Activated effector memory CD4-positive, alpha-beta T cell treated with anti-CD3 and anti-CD28 coated beads, Interleukin-2, amount 50 U/mL, for 16 hours (primary cell): Measurements from ENCODE around the gene MAP3K6.
A peak's percentile ranks its signal among the peaks of the same experiment; 100 is the strongest.

ENCODE experiments used
- DNase-seq: peaks from one replicate; pipeline ENCODE4 v3.0.0-alpha.2; 2020

Gene MAP3K6

DNA sequence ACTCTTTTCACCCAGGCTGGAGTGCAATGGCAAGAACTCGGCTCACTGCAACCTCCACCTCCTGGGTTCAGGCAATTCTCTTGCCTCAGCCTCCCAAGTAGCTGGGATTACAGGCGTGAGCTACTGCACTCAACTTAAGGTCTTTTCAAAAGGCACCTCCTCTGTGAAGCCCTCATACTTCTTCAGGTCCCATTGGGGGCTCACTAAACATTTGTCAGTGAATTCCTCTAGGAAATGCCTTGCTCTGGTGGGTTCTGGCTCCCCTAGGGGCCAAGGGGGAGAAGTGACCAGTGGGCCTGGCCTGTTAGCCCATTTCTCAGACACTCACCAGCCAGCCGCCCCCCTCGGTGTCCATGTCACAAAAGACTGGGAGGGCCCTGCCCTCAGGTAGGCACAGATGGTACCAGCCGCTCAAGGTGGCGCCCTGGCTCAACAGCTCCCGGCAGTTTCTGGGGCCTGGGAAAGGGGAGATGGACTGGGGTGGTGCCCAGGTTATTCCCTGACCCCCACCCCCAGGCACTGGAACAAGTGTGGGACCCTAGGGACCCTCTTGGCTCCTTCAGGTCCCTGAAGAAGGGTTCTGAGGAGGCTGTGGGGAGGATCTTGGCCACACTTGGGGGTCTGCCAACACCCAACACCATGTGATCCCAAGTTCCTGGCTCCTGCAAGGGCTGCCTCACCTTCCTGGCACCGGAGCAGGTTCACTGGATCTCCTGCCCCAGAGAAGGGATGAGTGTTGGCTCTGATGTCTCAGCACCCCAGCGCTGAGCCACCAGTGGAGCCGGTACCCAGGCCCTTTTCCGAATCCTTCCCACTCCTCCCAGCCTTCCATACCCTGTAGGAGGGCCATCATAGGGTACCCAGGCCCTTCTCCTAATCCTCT is 6.3 kb upstream of the MAP3K6 start:
- DNase-seq, result no peak

GRCh38 chr1:27372022-27372807 is 5.5 kb upstream of the MAP3K6 start:
- no peak for DNase-seq

DNA sequence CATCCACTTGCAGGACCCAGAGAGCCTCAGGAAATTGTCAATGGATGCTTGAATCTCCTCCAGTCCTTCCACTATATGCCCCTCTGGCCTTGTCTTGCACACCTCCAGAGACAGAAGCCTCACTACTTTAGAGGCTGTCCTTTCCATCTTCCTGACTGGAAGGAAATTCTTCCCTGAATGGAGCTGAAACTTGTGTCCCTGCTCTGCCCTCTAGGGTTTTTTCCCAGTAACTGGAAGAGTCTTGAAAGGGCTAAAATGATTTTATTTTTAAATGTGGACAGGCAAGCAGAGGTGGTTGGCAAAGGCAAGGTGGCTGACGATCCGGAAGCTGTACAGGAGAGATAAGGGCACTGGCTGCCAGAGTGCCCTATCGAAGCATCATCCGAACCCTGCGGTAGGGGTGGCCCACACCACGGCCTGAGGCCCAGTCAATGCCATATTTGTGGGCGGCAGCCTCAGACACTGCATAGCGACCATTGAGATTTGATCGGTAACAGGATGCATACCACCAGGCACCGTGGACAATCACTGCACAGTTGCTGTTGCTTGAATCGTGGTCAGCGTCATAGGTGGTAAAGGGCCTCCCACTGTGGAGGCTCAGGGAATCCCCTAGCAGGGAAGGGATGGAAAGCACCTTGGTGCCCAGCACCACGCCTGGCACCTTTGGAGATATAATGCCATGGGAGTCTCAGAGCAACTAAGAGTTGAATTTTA is 2.3 kb upstream of the MAP3K6 start:
- DNase-seq, result no peak

DNA sequence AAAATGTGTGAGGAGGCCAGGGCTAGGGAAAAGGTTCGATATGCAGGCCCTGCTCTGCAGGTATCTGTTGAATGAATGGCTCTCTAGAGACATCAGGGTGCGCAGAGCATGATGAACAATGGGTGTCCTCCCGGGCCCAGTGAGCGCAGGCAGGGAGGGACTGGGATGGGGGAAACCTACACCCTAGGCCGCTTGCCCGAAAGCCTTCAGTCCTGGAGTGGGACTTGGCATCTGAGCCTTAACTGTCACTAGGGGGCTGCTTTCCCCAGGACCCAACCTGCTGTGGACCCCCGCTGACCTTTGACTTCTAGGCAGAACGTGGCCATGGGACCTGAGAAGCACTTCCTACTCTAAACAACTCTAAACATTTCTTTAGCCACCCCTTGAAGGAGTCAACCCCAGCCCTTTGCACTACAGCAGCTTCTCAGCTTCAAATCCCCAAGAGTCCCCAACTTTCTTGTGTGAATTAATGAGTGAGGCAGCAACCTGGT is 444 bp upstream of the MAP3K6 start:
- DNase-seq, result no peak

- peak; percentile 90 for DNase-seq
Measured at GRCh38 chr1:27366113-27366410, 699 bp downstream of the MAP3K6 start.

GRCh38 chr1:27365372-27366112 is 1.2 kb downstream of the MAP3K6 start:
- peak; percentile 91 for DNase-seq

GRCh38 chr1:27364696-27365371 is 1.9 kb downstream of the MAP3K6 start:
- no peak for DNase-seq

DNA sequence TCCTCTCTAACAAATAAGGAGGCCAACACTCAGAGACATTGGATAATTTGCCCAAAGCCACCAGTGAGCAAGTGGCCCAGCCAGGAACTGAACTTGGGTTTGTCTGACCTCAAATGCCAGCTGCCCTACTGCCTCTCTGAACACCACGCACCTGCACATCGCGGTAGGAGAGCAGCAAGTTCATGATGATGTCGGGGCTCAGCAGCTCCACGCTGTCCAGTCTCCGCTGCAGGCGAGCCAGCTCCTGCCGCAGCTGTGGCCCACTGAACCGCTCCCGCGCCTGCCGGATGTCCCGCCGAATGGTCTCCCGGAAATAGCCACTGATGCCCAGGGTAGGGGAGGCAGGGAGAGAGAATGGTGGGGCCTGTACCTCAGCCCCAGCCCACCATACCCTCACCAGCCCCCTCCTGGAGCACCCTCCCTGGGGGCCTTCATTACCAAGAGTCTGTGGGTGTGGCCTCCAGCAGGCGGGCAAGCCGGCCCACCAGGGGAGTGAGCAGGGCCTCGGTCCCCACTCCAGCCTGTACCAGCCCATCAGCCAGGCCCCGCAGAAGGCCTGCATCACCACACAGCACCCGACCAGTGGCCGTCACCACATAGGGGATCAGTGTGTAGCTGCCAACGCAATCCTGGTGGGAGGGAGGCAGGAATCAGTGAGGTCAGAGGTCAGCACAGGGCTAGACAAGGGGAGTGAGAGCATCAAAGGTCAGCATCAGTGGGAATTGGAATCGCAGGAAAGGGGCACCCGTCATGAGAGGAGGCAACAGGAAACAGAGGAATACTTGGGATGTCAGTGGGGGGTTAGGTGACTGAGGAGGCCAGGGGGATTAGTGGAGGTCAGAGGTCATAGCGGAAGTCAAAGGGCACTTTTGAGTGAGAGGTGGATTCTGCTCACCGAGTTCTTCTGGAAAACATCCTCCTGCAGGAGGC is 2.7 kb downstream of the MAP3K6 start:
- DNase-seq, result no peak

DNA sequence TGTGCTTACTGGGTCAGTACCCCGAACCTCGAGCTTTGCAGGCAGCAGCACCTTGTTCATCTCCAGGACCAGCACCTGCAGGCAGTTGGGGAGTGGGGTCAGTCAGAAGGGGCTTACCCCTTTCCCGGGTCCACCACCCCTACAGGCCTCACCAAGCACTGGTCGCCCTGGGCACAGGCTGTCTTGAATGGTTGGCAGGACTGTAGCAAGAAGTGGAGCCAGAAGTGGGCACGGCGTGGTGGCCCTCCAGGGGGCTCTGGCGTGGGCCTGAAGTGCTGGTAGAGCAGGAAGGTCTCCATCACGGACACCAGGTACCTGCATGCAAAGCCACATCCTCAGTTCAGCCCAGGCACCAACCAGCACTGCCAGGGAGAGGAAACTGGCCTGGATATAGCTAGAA is 5.2 kb downstream of the MAP3K6 start:
- DNase-seq, result no peak

DNA sequence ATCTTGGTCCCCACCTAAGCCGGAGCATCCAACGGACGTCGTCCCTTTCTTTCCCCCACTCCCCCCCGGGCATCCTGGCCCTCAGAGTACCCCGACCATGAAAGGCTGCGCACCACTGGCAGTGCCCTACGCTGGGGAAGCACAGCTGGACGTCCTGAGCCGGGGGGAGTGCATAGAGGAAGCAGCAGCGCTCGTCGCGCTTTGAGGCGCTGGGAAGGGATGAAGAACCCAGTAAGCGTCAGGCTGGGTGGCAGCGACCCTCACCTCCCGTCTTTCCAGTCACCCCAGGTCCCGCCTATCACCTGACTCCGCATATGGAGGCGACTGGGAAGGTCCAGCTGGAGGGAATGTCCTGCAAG is 5.7 kb downstream of the MAP3K6 start:
- DNase-seq, result no peak

DNA sequence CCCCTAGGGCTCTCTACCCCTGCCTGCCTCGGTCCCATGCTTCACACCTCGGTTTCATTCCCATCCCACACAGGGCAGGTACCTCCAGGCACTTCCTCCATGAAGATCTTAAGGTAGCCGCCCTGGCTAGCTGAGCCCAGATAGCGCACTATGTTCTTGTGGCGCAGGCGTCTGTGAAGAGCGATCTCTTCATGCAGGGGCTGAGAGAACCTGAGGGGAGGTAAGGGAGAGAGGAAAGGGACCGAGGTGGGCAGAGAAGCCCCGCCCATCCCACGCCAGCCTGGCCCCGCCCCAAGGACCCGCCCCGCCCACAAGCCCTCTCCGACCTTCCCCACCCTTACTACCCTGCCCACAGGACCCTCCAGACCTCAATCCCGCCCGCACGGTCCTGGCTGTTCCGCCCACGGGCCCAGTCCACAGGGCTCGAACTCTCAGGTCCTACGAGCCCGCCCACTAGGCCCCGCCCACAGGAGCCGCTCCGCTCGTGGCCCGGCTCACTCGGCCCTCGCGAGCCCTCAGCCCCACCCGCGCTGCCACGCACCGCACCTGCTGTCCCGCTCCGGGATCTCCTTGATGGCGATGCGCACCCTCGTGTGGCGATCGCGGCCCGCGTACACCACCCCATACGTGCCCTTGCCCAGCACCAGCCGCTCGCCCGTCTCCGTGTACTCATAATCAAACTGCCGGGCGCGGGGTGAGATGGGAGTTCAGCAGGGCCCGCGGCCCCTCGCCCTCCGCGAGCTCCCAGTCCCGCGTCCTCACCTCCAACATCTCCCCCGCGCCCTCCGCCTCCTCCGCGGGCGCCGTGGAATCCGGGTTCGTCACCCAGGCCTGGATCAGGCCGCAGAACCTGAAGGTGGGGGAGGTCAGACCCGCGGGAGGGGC is 6.4 kb downstream of the MAP3K6 start:
- DNase-seq, result peak; percentile 86

- no peak for DNase-seq
Measured at GRCh38 chr1:27359822-27360158, 7.0 kb downstream of the MAP3K6 start.

DNA sequence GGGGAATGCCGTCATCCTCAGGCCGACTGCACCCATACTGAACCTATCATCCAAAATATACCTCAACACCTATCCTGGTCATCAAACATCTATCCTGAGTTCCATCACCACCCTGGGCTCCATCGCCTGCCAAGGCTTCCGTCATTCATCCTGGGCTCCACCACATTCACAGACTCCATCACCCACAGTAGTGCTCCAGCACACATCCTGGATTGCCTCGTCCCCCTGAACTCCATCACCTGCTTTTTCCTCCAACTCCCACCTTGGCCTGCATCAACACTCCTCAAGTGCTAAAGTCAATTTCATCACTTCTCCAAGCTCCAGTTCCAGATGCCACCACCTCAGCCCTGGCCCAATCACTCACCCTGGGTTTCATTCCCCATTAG is 7.8 kb downstream of the MAP3K6 start:
- no peak for DNase-seq

DNA sequence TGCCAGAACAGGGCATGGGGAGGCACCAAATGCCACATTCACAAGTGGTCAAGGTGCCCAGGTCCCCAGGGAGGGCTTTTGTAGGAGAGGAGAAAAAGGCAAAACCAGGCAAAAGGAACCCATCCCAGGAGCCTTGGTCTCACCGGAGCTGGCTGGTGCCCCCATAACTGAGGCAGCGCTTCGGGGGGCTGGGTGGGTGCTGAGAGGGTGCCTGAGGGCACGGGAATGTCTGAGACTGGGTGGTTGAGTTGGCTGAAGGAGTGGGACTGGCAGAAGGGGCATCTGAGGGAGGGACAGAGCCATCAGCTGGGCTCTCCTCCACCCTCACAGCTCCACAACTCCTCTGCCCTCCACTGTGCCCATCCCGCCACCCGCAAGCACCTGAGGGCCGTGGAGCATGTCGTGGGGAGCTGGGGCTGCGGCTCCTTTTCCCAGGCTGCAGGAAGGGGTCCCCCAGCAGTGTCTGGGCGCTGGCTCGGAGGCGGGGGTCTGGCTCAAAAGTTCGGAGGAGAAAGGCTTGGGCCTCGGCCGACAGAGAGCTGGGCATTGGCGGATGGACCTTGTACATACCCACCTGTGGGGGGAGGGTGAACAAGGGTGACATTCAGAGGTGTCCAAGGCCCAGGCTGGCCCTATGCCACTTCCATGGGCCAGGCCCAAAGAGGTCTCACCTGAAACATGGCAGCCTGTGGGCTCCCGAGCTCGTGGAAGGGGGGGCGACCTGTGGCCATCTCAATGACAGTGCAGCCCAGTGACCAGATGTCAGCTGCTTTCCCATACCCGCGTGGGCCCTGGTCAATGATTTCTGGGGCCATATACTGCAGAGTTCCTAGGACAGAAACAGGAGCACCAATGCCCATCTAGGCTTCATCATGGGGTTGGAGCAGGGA is 8.5 kb downstream of the MAP3K6 start:
- DNase-seq, result no peak

DNA sequence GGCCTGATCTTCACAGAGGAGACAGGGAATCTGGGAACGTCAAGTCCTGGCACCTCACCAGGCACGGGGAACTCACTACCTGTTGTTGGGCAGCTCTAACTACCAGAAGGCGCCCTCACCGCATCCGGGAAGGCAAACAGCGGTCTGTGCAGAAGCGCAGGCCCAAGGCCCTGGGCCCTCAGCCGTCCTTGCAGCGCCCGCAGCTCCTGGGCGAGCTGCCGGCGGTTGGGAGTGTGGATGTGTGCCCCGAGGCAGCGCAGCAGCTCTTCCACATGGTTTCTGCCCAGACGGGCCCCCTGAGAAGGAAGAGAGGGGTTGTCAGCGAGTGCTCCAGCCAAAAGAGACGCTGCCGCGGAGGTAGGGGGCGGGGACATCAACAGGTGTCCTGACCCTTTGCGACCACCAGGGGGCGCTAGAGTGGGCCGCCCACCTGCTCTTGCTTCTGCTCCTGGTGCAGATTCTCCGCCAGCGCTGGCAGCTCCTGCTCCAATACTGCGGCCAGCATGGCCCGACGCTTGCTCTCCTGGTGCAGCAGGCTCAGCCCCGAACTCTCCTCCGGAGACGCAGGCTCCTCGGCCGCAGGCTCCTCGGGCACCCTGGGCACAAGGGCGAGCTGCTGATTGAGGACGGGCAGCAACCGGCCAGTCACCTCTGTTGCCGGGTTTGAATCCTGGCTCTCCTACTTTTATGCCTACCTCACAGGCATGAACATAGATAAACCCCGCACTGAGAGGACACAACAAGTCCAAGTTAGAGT is 9.3 kb downstream of the MAP3K6 start:
- DNase-seq, result peak; percentile 93

DNA sequence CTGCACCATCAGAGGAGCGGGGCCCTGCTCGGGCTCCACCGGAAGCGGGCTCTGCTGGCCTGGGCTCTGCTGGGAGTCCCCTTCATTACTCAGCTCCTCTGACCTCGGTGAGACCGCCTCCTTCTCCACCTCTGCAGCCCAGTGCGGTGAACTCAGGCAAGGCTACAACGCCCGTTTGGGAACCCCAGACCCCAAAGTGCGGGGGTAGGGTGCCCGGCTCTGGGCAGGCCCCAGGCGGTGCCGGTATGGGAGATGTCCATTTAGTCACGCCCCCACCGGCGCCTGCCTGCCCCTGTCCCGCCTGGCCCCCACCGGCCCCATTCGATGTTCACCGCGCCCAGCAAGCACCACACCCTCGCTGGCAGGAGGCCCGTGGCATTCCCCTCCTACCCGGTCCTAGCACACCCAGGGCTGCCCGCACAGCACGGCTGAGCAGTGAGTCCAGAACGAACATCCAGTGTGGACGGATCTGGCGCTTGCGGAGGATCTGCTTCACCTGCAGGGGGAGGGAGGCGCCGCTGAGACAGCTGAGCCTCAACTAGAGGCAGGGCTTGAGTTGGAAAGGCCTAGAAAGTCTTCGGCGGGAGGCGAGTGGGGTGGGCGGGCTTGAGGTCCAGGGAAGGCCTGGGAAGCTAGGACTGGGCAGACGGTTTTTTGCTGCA is 10.0 kb downstream of the MAP3K6 start:
- peak; percentile 84 for DNase-seq

DNA sequence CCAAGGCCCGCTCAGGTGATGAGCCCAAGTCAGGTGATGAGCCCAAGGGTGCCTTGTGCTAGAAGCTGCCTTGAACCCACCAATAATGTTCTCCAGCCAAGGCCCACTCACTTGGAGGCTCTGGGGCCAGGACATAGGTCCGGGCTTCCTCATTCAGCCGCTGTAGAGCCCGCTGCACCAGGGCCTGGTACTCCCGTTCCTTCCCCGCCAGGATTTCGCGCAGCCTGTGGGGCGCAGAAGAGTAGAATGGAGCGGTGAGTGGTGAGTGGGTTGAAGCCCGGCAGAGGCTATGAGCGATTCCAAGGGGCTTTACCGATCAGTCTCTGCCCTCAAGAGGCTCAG is 10.5 kb downstream of the MAP3K6 start:
- no peak for DNase-seq

DNA sequence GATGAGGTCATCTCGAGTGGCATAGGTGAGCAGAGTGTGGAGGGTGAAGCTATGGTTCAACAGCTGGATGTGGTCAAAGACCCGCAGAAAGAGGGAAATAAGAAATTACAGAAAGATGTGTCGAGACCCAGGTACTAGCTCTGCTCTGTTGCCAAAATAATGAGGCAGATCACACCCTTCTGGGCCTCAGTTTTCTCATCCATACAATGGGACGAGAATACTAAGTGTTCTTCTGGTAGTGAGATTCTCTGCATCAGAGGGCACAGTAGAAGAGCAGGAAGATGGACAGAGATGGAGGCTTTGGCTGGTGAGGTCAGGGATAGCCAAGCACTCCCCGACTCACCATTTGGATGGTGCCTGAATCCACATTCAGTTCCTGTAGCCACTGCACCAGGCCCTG is 11.1 kb downstream of the MAP3K6 start:
- no peak for DNase-seq
